ENCODE results near the gene ANKK1. TPM values are rescaled to one million over a fixed set of nuclear protein-coding genes. Genes with fewer than 3 reads are reported as not detected.

The ANKK1 gene
- total RNA-seq, 3 donors from 2014 or later (not counting 1 experiment from before 2014, with no cell fraction given): 0.40 to 0.93 (median 0.73) TPM

DNA sequence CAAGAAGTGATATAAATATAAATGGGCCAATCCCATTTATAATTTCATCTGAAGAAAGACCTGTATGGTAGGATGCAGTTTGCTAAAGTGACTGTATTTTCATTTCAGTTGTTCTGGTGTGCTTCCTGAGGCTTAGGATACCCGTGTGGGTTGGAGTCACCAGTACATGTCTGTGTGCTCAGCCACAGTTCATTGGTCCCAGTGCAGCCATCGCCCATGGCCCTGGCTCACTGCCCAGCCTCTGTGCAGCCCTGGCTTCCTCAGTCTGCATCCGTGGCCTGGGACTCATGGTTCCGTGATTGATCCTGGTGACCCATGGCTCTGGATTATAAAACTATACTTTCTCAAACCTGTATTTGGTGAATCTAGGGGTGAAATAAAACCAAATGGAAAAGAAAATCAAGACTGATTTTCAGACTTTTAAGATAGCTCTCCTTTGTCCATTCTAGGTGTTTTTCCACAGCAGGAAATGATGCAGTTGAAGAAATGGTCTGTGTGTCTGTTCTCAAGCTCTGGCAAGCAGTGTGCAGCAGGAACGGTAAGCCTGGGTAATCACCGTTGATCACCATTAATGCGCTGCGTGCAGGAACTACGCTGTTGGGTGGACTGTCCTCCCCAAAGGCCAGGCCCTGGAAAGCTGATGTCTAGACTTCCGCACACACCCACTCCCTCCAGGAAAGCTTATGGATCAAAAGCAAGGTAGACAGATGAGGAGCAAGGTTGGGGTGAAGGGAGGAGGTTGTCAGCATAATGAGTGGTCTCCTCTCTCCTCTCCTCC is 46.0 kb upstream of the ANKK1 start:
- H3K27me3 ChIP-seq (ENCODE audit: control insufficient read depth, insufficient read depth, low read length): no peaks in the 10 kb centered on the region
- H3K36me3 ChIP-seq (ENCODE audit: control insufficient read depth, insufficient read depth, low read length): peaks cover 44% of the 10 kb centered on the region
- Mint-ChIP-seq H3K27ac (no peak overlapping the region), H3K27me3 (ENCODE audit: low read depth in 2 of 2) (no peaks in the 10 kb centered on the region), H3K9me3 (no peaks in the 10 kb centered on the region), H3K36me3 (peaks cover 29% of the 10 kb centered on the region), H3K4me1 (no peaks in the 10 kb centered on the region), H3K4me3 (no peak overlapping the region)
- no peak overlapping the region for H3K27ac ChIP-seq (ENCODE audit: low read length)
- 95% methylated on average over 8 of the region's 10 CpGs for WGBS (ENCODE audit: insufficient coverage)
- no peak overlapping the region for H3K4me3 ChIP-seq (ENCODE audit: low read length)
- TF ChIP-seq CTCF (IDR thresholded peaks at IDR 0.05): no peak
- intact Hi-C loops (cut with micrococcal nuclease): no loop called here
- H3K4me1 ChIP-seq (ENCODE audit: control insufficient read depth, insufficient read depth, low read length): no peaks in the 10 kb centered on the region
- DNase-seq (no peak), ATAC-seq (no peak)
- H3K9me3 ChIP-seq (ENCODE audit: control insufficient read depth, insufficient read depth, low read length): no peaks in the 10 kb centered on the region

GRCh38 chr11:113345978-113346377 is 41.6 kb upstream of the ANKK1 start:
- Mint-ChIP-seq H3K4me3 (no peak overlapping the region), H3K4me1 (no peaks in the 10 kb centered on the region), H3K27ac (no peak overlapping the region), H3K36me3 (peaks cover 15% of the 10 kb centered on the region), H3K27me3 (ENCODE audit: low read depth in 2 of 2) (no peaks in the 10 kb centered on the region), H3K9me3 (no peaks in the 10 kb centered on the region)
- 94% methylated on average over 8 of the region's 8 CpGs for WGBS (ENCODE audit: insufficient coverage)
- no peaks in the 10 kb centered on the region for H3K27me3 ChIP-seq (ENCODE audit: control insufficient read depth, insufficient read depth, low read length)
- H3K9me3 ChIP-seq (ENCODE audit: control insufficient read depth, insufficient read depth, low read length): no peaks in the 10 kb centered on the region
- no peak for TF ChIP-seq CTCF (IDR thresholded peaks at IDR 0.05)
- ATAC-seq: no peak
- intact Hi-C loops (cut with micrococcal nuclease): no loop called here
- no peaks in the 10 kb centered on the region for H3K4me1 ChIP-seq (ENCODE audit: control insufficient read depth, insufficient read depth, low read length)
- no peak overlapping the region for H3K4me3 ChIP-seq (ENCODE audit: low read length)
- peaks cover 22% of the 10 kb centered on the region for H3K36me3 ChIP-seq (ENCODE audit: control insufficient read depth, insufficient read depth, low read length)
- H3K27ac ChIP-seq (ENCODE audit: low read length): no peak overlapping the region
- no peak for DNase-seq

DNA sequence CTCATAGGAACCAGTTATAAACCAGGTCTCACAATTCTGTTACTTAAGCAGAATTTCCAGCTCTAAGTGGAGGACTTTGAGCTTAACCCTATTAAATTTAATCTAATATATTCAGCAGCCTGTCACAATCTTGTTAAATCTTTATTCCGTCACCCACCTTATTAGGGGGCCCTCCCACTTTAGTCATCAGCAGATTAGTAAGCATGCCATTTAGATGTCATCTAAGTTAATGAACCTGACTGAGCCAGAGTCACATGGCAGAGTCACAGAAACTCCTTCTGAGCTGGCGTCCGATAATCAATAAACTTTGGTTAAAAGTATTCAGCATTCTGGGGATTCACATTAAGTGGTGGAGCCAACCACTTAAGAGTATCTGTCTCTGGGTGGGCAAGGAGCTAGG is 38.1 kb upstream of the ANKK1 start:
- no peaks in the 10 kb centered on the region for H3K27me3 ChIP-seq (ENCODE audit: control insufficient read depth, insufficient read depth, low read length)
- peaks cover 0 to 5% of the 10 kb centered on the region in 2 donors for H3K4me1 Mint-ChIP-seq
- no peak overlapping the region for H3K4me3 ChIP-seq (ENCODE audit: low read length)
- no peak overlapping the region for H3K27ac ChIP-seq (ENCODE audit: low read length)
- intact Hi-C loops (cut with micrococcal nuclease): no loop called here
- H3K27ac Mint-ChIP-seq: no peak overlapping the region
- peaks cover 10% of the 10 kb centered on the region for H3K36me3 Mint-ChIP-seq
- H3K4me3 Mint-ChIP-seq: no peak overlapping the region
- 98% methylated on average over 3 of the region's 3 CpGs for WGBS (ENCODE audit: insufficient coverage)
- H3K9me3 Mint-ChIP-seq: no peaks in the 10 kb centered on the region
- H3K4me1 ChIP-seq (ENCODE audit: control insufficient read depth, insufficient read depth, low read length): no peaks in the 10 kb centered on the region
- H3K9me3 ChIP-seq (ENCODE audit: control insufficient read depth, insufficient read depth, low read length): no peaks in the 10 kb centered on the region
- H3K27me3 Mint-ChIP-seq (ENCODE audit: low read depth in 2 of 2): no peaks in the 10 kb centered on the region
- DNase-seq (no peak), ATAC-seq (no peak)
- peaks cover 6% of the 10 kb centered on the region for H3K36me3 ChIP-seq (ENCODE audit: control insufficient read depth, insufficient read depth, low read length)
- no peak for TF ChIP-seq CTCF (IDR thresholded peaks at IDR 0.05)
